Measurements from ENCODE around the gene RAB44. TPM values are rescaled to one million over a fixed set of nuclear protein-coding genes. Genes with fewer than 3 reads are reported as not detected.

The RAB44 gene
- total RNA-seq, 2 experiments from 2014 or later: not detected

- peaks cover 13% of the 10 kb centered on the region for H3K27me3 Mint-ChIP-seq (ENCODE audit: low read depth)
- no peak for ATAC-seq
- no peak overlapping the region for H3K4me3 Mint-ChIP-seq
- H3K27ac Mint-ChIP-seq: no peak overlapping the region
- no peaks in the 10 kb centered on the region for H3K36me3 Mint-ChIP-seq (ENCODE audit: low read depth)
- POLR2A ChIA-PET: no interaction called here
- H3K4me1 Mint-ChIP-seq (ENCODE audit: low read depth): peaks cover 48% of the 10 kb centered on the region
- CTCF ChIA-PET: interaction anchor here (0.6 to 12.5 kb wide), 5 partner anchors 8 to 243 kb away, joined by 3 to 375 read pairs (median 4); no protein-coding TSS in a partner anchor
- H3K9me3 Mint-ChIP-seq (ENCODE audit: insufficient read depth): no peaks in the 10 kb centered on the region
- DNase-seq: no peak
These were observed 76.7 kb downstream of the RAB44 start for GRCh38 chr6:36774331-36774730.

GRCh38 chr6:36776167-36776566 is 78.5 kb downstream of the RAB44 start:
- CTCF ChIA-PET: interaction anchor here (1.1 to 1.8 kb wide), 3 partner anchors 9 to 434 kb away, joined by 3 to 8 read pairs (median 8); no protein-coding TSS in a partner anchor

GRCh38 chr6:36777801-36778200 is 80.2 kb downstream of the RAB44 start:
- Mint-ChIP-seq H3K4me3 (no peak overlapping the region), H3K4me1 (ENCODE audit: low read depth) (peaks cover 39% of the 10 kb centered on the region), H3K36me3 (ENCODE audit: low read depth) (no peaks in the 10 kb centered on the region), H3K27me3 (ENCODE audit: low read depth) (peaks cover 13% of the 10 kb centered on the region), H3K9me3 (ENCODE audit: insufficient read depth) (no peaks in the 10 kb centered on the region), H3K27ac (peak overlapping the region; percentile 23)
- ATAC-seq (no peak), DNase-seq (no peak)
- CTCF ChIA-PET: interaction anchor here (9.3 to 9.4 kb wide), 2 partner anchors 9 to 18 kb away, joined by 78 to 375 read pairs; no protein-coding TSS in a partner anchor
- POLR2A ChIA-PET: no interaction called here

More at GRCh38 chr6:36776167-36776566, 78.5 kb downstream of the RAB44 start:
- no peaks in the 10 kb centered on the region for H3K9me3 Mint-ChIP-seq (ENCODE audit: insufficient read depth)
- no peak for DNase-seq
- peaks cover 45% of the 10 kb centered on the region for H3K4me1 Mint-ChIP-seq (ENCODE audit: low read depth)
- ATAC-seq: no peak
- H3K36me3 Mint-ChIP-seq (ENCODE audit: low read depth): no peaks in the 10 kb centered on the region
- H3K27ac Mint-ChIP-seq: no peak overlapping the region
- POLR2A ChIA-PET: no interaction called here
- no peak overlapping the region for H3K4me3 Mint-ChIP-seq
- H3K27me3 Mint-ChIP-seq (ENCODE audit: low read depth): peaks cover 13% of the 10 kb centered on the region

GRCh38 chr6:36779227-36779626 is 81.6 kb downstream of the RAB44 start:
- H3K27me3 Mint-ChIP-seq (ENCODE audit: low read depth): peaks cover 13% of the 10 kb centered on the region
- H3K36me3 Mint-ChIP-seq (ENCODE audit: low read depth): no peaks in the 10 kb centered on the region
- ATAC-seq (no peak), DNase-seq (peak; percentile 30)
- POLR2A ChIA-PET: no interaction called here
- no peak overlapping the region for H3K4me3 Mint-ChIP-seq
- H3K9me3 Mint-ChIP-seq (ENCODE audit: insufficient read depth): no peaks in the 10 kb centered on the region
- CTCF ChIA-PET: interaction anchor here (1.1 to 9.4 kb wide), 6 partner anchors 10 to 239 kb away, joined by 3 to 375 read pairs (median 18); no protein-coding TSS in a partner anchor
- H3K27ac Mint-ChIP-seq: no peak overlapping the region
- H3K4me1 Mint-ChIP-seq (ENCODE audit: low read depth): peaks cover 38% of the 10 kb centered on the region

GRCh38 chr6:36780442-36781177 is 83.0 kb downstream of the RAB44 start:
- H3K27ac Mint-ChIP-seq: peak overlapping the region; percentile 57
- peaks cover 11% of the 10 kb centered on the region for H3K27me3 Mint-ChIP-seq (ENCODE audit: low read depth)
- H3K4me1 Mint-ChIP-seq (ENCODE audit: low read depth): peaks cover 38% of the 10 kb centered on the region
- DNase-seq (no peak), ATAC-seq (no peak)
- no peaks in the 10 kb centered on the region for H3K36me3 Mint-ChIP-seq (ENCODE audit: low read depth)
- CTCF ChIA-PET: interaction anchor here (1.3 to 9.4 kb wide), 7 partner anchors 12 to 237 kb away, joined by 4 to 375 read pairs (median 26); no protein-coding TSS in a partner anchor
- H3K9me3 Mint-ChIP-seq (ENCODE audit: insufficient read depth): no peaks in the 10 kb centered on the region
- no peak overlapping the region for H3K4me3 Mint-ChIP-seq
- POLR2A ChIA-PET: no interaction called here

GRCh38 chr6:36781669-36782068 is 84.0 kb downstream of the RAB44 start:
- Mint-ChIP-seq H3K27me3 (ENCODE audit: low read depth) (peaks cover 13% of the 10 kb centered on the region), H3K9me3 (ENCODE audit: insufficient read depth) (no peaks in the 10 kb centered on the region), H3K27ac (no peak overlapping the region), H3K36me3 (ENCODE audit: low read depth) (no peaks in the 10 kb centered on the region), H3K4me3 (no peak overlapping the region), H3K4me1 (ENCODE audit: low read depth) (peaks cover 38% of the 10 kb centered on the region)
- ChIA-PET POLR2A (interaction anchor here (1.2 kb wide), 1 partner anchor 93 kb away, joined by 4 read pairs; the partner anchor contains the start of gene PPIL1), CTCF (interaction anchor here (0.9 to 9.4 kb wide), 21 partner anchors 11 to 476 kb away, joined by 3 to 375 read pairs (median 5); partner anchors contain the start of genes PPIL1, TBC1D22B and TMEM217)
- ATAC-seq (no peak), DNase-seq (no peak)

Other genes starting within 250 kb of the RAB44 start
- 10 to 100 TPM; 53.5 to 54.4 TPM for gene STK38, start 150.3 kb upstream of the RAB44 start, total RNA-seq
- gene SRSF3, start 103.5 kb upstream of the RAB44 start, total RNA-seq: 100 to 1,000 TPM; 482 to 509 TPM
- 10 to 100 TPM; 43.4 to 44.2 TPM for gene CDKN1A, start 19.1 kb upstream of the RAB44 start, total RNA-seq
- 1 to 10 TPM; 1.4 to 1.7 TPM for gene CPNE5, start 141.6 kb downstream of the RAB44 start, total RNA-seq
- gene PPIL1, start 177.0 kb downstream of the RAB44 start, total RNA-seq: 10 to 100 TPM; 32.6 to 33.5 TPM
- 10 to 100 TPM; 40.0 to 41.1 TPM for gene C6orf89, start 188.1 kb downstream of the RAB44 start, total RNA-seq